Esophagus muscularis mucosa (tissue), 2 donors: ENCODE data around the gene TRIM24.

Experiments
- EP300 ChIP-seq: sonication (generic); formaldehyde crosslinking; IDR thresholded peaks from one replicate; pipeline ENCODE4 v1.6.1; 2017; ENCODE audit warnings: antibody characterized with exemption
- POLR2A ChIP-seq: fragments of 450-650 bp; IDR thresholded peaks from one replicate; pipeline ENCODE4 v1.6.1; 2017; ENCODE audit warnings: antibody characterized with exemption, moderate library complexity, mild to moderate bottlenecking, low read depth

DNA sequence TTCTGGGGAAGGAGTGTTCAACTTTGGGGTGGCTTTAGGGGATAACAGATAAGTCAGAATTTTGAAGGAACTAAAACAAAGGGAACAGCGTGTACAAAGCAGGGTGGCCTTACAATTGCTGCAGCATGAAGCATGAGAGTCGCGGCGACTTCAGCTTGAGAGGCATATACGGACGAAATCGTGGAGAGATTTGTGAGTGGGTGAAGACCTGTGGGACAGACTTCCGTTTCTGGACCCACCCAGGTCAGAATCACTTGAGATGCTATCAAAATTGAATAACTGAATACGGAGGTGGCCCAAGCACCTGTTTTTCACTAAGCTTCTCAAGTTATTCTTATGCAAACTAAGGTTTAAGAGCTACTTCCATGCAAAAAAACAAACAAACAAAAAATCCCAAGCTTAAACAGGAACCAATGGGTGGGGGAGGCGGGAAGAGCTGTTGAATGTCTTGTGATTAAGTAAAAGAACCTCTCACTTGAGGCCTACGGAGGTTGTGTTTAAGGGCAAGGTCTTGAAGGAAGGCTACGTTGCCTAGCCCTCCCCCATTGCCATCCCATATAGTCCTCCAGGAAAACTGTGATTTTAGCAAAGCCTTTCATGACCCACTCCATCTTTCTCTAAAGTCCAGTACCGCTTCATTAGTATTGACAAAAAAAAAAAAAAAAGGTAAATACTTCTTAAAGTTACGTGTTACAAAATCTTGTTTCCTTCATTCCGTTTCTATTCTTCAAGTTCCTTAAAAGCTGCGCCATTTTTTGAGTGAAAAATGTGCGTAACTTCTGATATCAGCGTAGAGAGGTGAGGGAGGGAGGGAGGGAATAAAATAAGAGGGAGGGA lies 1.3 kb upstream of the TRIM24 start:
- TF ChIP-seq POLR2A = no peak
- TF ChIP-seq EP300 = no peak
